ENCODE data around the gene NR4A1. TPM values are rescaled to one million over a fixed set of nuclear protein-coding genes. Genes with fewer than 3 reads are reported as not detected.

NR4A1 gene
- total RNA-seq, 1 donor from 2014 or later = 1.0 TPM

GRCh38 chr12:52050116-52050757, 1.0 kb upstream of the NR4A1 start:
- Mint-ChIP-seq H3K4me1 (ENCODE audit: unreplicated experiment) (peaks cover 16% of the 10 kb centered on the region), H3K4me3 (ENCODE audit: unreplicated experiment) (peak overlapping the region; percentile 49), H3K36me3 (ENCODE audit: low read depth, unreplicated experiment) (peaks cover 7% of the 10 kb centered on the region), H3K27ac (ENCODE audit: unreplicated experiment) (no peak overlapping the region), H3K27me3 (ENCODE audit: unreplicated experiment) (peaks cover 16% of the 10 kb centered on the region), H3K9me3 (ENCODE audit: unreplicated experiment) (no peaks in the 10 kb centered on the region)
- no peak for TF ChIP-seq CTCF (IDR thresholded peaks at IDR 0.05; ENCODE audit: unreplicated experiment)
- DNase-seq (ENCODE audit: low spot score) = no peak

- Mint-ChIP-seq H3K9me3 (ENCODE audit: unreplicated experiment) (no peaks in the 10 kb centered on the region), H3K4me3 (ENCODE audit: unreplicated experiment) (no peak overlapping the region), H3K27me3 (ENCODE audit: unreplicated experiment) (peaks cover 16% of the 10 kb centered on the region), H3K36me3 (ENCODE audit: low read depth, unreplicated experiment) (peaks cover 7% of the 10 kb centered on the region), H3K27ac (ENCODE audit: unreplicated experiment) (no peak overlapping the region), H3K4me1 (ENCODE audit: unreplicated experiment) (peaks cover 13% of the 10 kb centered on the region)
- no peak for DNase-seq (ENCODE audit: low spot score)
- no peak for TF ChIP-seq CTCF (IDR thresholded peaks at IDR 0.05; ENCODE audit: unreplicated experiment)
Observed at GRCh38 chr12:52052468-52053186, 1.4 kb downstream of the NR4A1 start.

GRCh38 chr12:52053536-52054209, 2.4 kb downstream of the NR4A1 start:
- peaks cover 7% of the 10 kb centered on the region for H3K36me3 Mint-ChIP-seq (ENCODE audit: low read depth, unreplicated experiment)
- no peak for DNase-seq (ENCODE audit: low spot score)
- peaks cover 16% of the 10 kb centered on the region for H3K27me3 Mint-ChIP-seq (ENCODE audit: unreplicated experiment)
- no peak for TF ChIP-seq CTCF (IDR thresholded peaks at IDR 0.05; ENCODE audit: unreplicated experiment)
- no peak overlapping the region for H3K27ac Mint-ChIP-seq (ENCODE audit: unreplicated experiment)
- H3K4me3 Mint-ChIP-seq (ENCODE audit: unreplicated experiment) = no peak overlapping the region
- H3K4me1 Mint-ChIP-seq (ENCODE audit: unreplicated experiment) = peaks cover 13% of the 10 kb centered on the region
- H3K9me3 Mint-ChIP-seq (ENCODE audit: unreplicated experiment) = no peaks in the 10 kb centered on the region

- no peak overlapping the region for H3K27ac Mint-ChIP-seq (ENCODE audit: unreplicated experiment)
- no peak for TF ChIP-seq CTCF (IDR thresholded peaks at IDR 0.05; ENCODE audit: unreplicated experiment)
- peaks cover 13% of the 10 kb centered on the region for H3K27me3 Mint-ChIP-seq (ENCODE audit: unreplicated experiment)
- no peaks in the 10 kb centered on the region for H3K9me3 Mint-ChIP-seq (ENCODE audit: unreplicated experiment)
- H3K4me3 Mint-ChIP-seq (ENCODE audit: unreplicated experiment) = no peak overlapping the region
- DNase-seq (ENCODE audit: low spot score) = no peak
- peaks cover 14% of the 10 kb centered on the region for H3K4me1 Mint-ChIP-seq (ENCODE audit: unreplicated experiment)
- H3K36me3 Mint-ChIP-seq (ENCODE audit: low read depth, unreplicated experiment) = peaks cover 5% of the 10 kb centered on the region
Observed at GRCh38 chr12:52054231-52054832, 3.1 kb downstream of the NR4A1 start.
